Testis (tissue), 3 donors: Measurements from ENCODE around the gene SLC9A1. TPM values are rescaled to one million over a fixed set of nuclear protein-coding genes. Genes with fewer than 3 reads are reported as not detected.

Experiments used
- DNase-seq: peaks from one replicate; pipeline ENCODE4 v3.0.0-alpha.2; 2019
- H3K27ac ChIP-seq, 2 donors: fragments of 200-600 bp; sonication (generic); one replicate each; pipeline ENCODE4 v1.5.1; 2019
- H3K27me3 ChIP-seq: fragments of 200-600 bp; sonication (generic); one replicate; pipeline ENCODE4 v1.5.1; 2019
- H3K36me3 ChIP-seq: fragments of 200-600 bp; sonication (generic); one replicate; pipeline ENCODE4 v1.5.1; 2017; ENCODE audit warnings: low read depth; ENCODE audit errors: missing control alignments
- H3K4me1 ChIP-seq: fragments of 200-600 bp; sonication (generic); one replicate; pipeline ENCODE4 v1.5.1; 2019
- H3K4me3 ChIP-seq, 2 donors: fragments of 200-600 bp; sonication (generic); one replicate each; pipeline ENCODE4 v1.5.1; 2017 to 2019
- H3K9me3 ChIP-seq: fragments of 200-600 bp; sonication (generic); one replicate; pipeline ENCODE4 v1.5.1; 2017
- POLR2A ChIP-seq: fragments of 450-650 bp; IDR thresholded peaks from one replicate; pipeline ENCODE4 v1.6.1; 2017; ENCODE audit warnings: antibody characterized with exemption, mild to moderate bottlenecking, moderate library complexity
- WGBS, 2 donors: methylation state at CpG; one replicate each; pipeline ENCODE4 v1.1.5; 2018; 5-methylcytosine and 5-hydroxymethylcytosine counted together
- intact Hi-C: fragments of 100-400 bp; cut with DNase I; formaldehyde crosslinking; loops from one replicate; pipeline ENCODE4 v1.15.1; 2023; ENCODE audit warnings: low total_unique reads
- polyA plus RNA-seq: library from polyadenylated mRNA; stranded (reverse); fragments of 350-450 nt; fragmentation: Illumina TruSeq; extraction: RNeasy Lipid Tissue Mini Kit (QIAGEN cat#74804); gene quantifications from one replicate; pipeline ENCODE4 v1.2.3, GENCODE V29; 2014; ENCODE audit warnings: low read depth, low replicate concordance; ENCODE audit not compliant: insufficient read depth
- total RNA-seq, 2 donors: library from RNA; depleted of rRNA; stranded (reverse); fragments of >200 nt; gene quantifications; one replicate each; pipeline ENCODE4 v1.2.3, GENCODE V29; 2016
- TF ChIP-seq, protein P1 (sequence below), 3 experiments: fragments of 450-650 bp in 2 of 3; fragments of 200-600 bp in 1 of 3; sonication (generic) in 1 of 3; IDR thresholded peaks; one replicate each; pipeline ENCODE4 v1.5.1; 2016 to 2019; ENCODE audit warnings: antibody characterized with exemption in 3 of 3, mild to moderate bottlenecking in 2 of 3, moderate library complexity in 1 of 3

Gene SLC9A1
- total and polyA plus RNA-seq, 3 donors from 2014 or later, result 16.8 to 33.5 (median 26.4) TPM

DNA sequence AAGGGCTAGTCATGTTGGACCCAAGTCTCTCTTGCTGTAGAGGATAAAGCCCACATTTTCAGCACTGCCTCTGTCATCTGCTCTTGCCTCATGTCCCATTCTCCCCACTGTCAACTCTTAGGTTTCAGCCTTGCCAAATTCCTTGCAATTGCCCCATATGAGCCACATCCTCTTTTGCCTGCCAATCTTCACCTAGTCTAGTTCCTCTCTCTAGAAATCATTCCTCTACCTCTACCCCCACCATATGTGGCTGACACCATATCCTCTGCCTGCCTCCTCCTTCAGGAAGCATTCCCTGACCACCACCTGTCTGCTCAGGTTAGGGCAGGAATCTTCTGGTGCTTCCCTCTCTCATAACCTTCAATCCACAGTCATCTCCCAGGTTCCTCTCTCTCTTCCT lies 38.2 kb downstream of the SLC9A1 start:
- Histone ChIP-seq H3K4me1 (peaks cover 43% of the 10 kb centered on the region), H3K4me3 (no peak overlapping the region), H3K27me3 (no peaks in the 10 kb centered on the region), H3K27ac (peak overlapping the region in 1 of 2 donors; percentile 82), H3K36me3 (no peaks in the 10 kb centered on the region), H3K9me3 (no peaks in the 10 kb centered on the region)
- DNase-seq, result no peak
- intact Hi-C loops, result no loop called here
- TF ChIP-seq, protein P1, sequence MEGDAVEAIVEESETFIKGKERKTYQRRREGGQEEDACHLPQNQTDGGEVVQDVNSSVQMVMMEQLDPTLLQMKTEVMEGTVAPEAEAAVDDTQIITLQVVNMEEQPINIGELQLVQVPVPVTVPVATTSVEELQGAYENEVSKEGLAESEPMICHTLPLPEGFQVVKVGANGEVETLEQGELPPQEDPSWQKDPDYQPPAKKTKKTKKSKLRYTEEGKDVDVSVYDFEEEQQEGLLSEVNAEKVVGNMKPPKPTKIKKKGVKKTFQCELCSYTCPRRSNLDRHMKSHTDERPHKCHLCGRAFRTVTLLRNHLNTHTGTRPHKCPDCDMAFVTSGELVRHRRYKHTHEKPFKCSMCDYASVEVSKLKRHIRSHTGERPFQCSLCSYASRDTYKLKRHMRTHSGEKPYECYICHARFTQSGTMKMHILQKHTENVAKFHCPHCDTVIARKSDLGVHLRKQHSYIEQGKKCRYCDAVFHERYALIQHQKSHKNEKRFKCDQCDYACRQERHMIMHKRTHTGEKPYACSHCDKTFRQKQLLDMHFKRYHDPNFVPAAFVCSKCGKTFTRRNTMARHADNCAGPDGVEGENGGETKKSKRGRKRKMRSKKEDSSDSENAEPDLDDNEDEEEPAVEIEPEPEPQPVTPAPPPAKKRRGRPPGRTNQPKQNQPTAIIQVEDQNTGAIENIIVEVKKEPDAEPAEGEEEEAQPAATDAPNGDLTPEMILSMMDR (IDR thresholded peaks at IDR 0.05), result no peak
- TF ChIP-seq POLR2A, result no peak

DNA sequence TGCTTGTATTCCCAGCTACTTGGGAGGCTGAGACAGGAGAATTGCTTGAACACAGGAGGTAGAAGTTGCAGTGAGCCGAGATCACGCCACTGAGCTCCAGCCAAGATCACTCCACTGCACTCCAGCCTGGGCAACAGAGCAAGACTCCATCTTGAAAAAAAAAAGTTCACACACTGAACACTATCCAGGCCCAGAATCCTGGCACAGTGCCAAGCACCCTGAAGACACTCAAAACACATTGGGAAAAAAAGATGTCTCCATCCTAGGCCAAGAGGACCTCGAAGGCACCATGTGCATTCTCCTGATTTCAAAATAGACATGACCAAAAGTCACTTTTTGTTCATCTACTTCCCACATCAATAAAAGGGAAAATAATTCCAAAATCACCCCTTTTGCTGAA lies 38.7 kb downstream of the SLC9A1 start:
- Histone ChIP-seq H3K27me3 (no peaks in the 10 kb centered on the region), H3K36me3 (no peaks in the 10 kb centered on the region), H3K9me3 (no peaks in the 10 kb centered on the region), H3K4me1 (peaks cover 44% of the 10 kb centered on the region), H3K4me3 (no peak overlapping the region), H3K27ac (peak overlapping the region in 1 of 2 donors; percentile 15)
- DNase-seq, result no peak
- WGBS, 2 donors, result 71 to 81% methylated on average over 3 of the region's 3 CpGs
- intact Hi-C loops, result no loop called here
- no peak for TF ChIP-seq POLR2A
- TF ChIP-seq, protein P1 (IDR thresholded peaks at IDR 0.05), result no peak

DNA sequence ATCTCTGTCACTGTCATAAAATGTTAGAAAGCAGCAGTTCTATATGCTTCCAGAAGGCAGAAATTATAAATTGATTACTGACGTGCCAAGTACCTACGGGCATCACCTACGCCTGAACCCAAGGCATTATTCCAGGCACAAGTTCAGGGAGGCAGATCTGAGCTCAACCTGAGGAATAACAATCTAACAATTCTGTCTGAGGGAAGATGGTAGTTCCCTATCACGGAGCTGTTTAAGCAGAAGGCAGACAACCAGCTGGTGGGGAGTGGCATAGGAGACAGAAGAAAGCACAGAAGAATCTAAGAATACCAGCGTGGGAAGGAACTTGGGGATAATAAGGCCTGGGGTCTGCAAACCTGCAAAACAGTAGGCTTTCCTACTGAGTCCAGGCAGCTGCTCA lies 40.4 kb downstream of the SLC9A1 start:
- no peaks in the 10 kb centered on the region for H3K27me3 ChIP-seq
- TF ChIP-seq POLR2A, result no peak
- TF ChIP-seq, protein P1 (IDR thresholded peaks at IDR 0.05), result no peak
- H3K9me3 ChIP-seq, result no peaks in the 10 kb centered on the region
- H3K36me3 ChIP-seq, result no peaks in the 10 kb centered on the region
- WGBS, 2 donors, result 54 to 82% methylated on average over 5 of the region's 5 CpGs
- H3K27ac ChIP-seq, result no peak overlapping the region
- H3K4me3 ChIP-seq, result no peak overlapping the region
- no peak for DNase-seq
- intact Hi-C loops, result loop anchor here (5.0 kb wide), 1 partner anchor 38 kb away; no protein-coding TSS in a partner anchor
- peaks cover 44% of the 10 kb centered on the region for H3K4me1 ChIP-seq

DNA sequence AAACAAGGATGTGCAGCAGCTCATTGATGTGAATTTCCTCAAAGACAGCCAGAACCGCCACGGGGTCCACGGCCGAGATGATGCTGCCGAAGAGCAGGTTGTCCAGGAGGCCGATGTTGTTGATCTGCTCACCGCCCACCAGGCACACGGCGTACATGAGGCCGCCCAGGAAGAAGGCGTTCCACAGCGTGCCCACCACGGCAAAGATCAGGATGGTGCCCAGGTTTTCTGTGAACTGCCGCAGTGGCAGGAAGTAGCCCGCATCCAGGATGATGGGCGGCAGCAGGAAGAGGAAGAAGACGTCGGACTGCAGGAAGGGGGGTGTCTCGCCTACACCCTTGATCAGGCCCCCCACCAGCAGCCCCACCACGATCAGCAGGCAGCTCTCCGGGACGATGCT lies 41.1 kb downstream of the SLC9A1 start:
- TF ChIP-seq, protein P1 (IDR thresholded peaks at IDR 0.05), result no peak
- TF ChIP-seq POLR2A, result no peak
- no peak for DNase-seq
- H3K9me3 ChIP-seq, result no peaks in the 10 kb centered on the region
- H3K27ac ChIP-seq, result no peak overlapping the region
- H3K27me3 ChIP-seq, result no peaks in the 10 kb centered on the region
- intact Hi-C loops, result loop anchor here (5.0 kb wide), 1 partner anchor 38 kb away; no protein-coding TSS in a partner anchor
- 90 to 96% methylated on average over 10 to 21 of the region's 22 CpGs for WGBS, 2 donors
- peaks cover 39% of the 10 kb centered on the region for H3K4me1 ChIP-seq
- no peaks in the 10 kb centered on the region for H3K36me3 ChIP-seq
- no peak overlapping the region for H3K4me3 ChIP-seq
